K562 (cell line): Measurements from ENCODE around the gene FADS1. TPM values are rescaled to one million over a fixed set of nuclear protein-coding genes. Genes with fewer than 3 reads are reported as not detected.

Experiments
- CTBP1 ChIP-seq: fragments of 450-650 bp; IDR thresholded peaks from 2 replicates; pipeline ENCODE4 v1.6.1; 2016; ENCODE audit warnings: borderline replicate concordance
- IRF2 ChIP-seq: sonication (generic); formaldehyde crosslinking; IDR thresholded peaks from 2 replicates; pipeline ENCODE4 v1.8.1; 2022; ENCODE audit warnings: mild to moderate bottlenecking, missing genetic modification reagents
- NFYB ChIP-seq: IDR thresholded peaks from 2 replicates; pipeline ENCODE4 v1.6.1; 2011; ENCODE audit warnings: mild to moderate bottlenecking, moderate library complexity; ENCODE audit not compliant: insufficient read length; ENCODE audit errors: extremely low read depth
- OTX1 ChIP-seq: fragments of 450-650 bp; formaldehyde crosslinking; IDR thresholded peaks from 2 replicates; pipeline ENCODE4 v1.4.0; 2022; ENCODE audit warnings: mild to moderate bottlenecking
- PATZ1 ChIP-seq: fragments of 250-450 bp; sonication (Bioruptor Pico); IDR thresholded peaks from 2 replicates; pipeline ENCODE4 v1.5.0; 2020; ENCODE audit warnings: mild to moderate bottlenecking, borderline replicate concordance
- RBM25 ChIP-seq: fragments of 200-400 bp; formaldehyde crosslinking; IDR thresholded peaks from 2 replicates; pipeline ENCODE4 v1.6.1; 2018; ENCODE audit warnings: low read length, low read depth, moderate library complexity; ENCODE audit not compliant: severe bottlenecking
- ZNF584 ChIP-seq: fragments of 200-800 bp; sonication (Bioruptor generic); IDR thresholded peaks from 2 replicates; pipeline ENCODE4 v1.6.1; 2016; ENCODE audit warnings: low read depth, mild to moderate bottlenecking, missing genetic modification characterization, missing compliant biosample characterization
- ZSCAN29 ChIP-seq: fragments of 450-650 bp; IDR thresholded peaks from 2 replicates; pipeline ENCODE4 v1.6.1; 2017
- polyA plus RNA-seq, 8 experiments: library from polyadenylated mRNA; depleted of rRNA in 4 of 8; stranded (reverse) in 5 of 8; unstranded in 3 of 8; fragments of >200 nt; fragmentation: Nextera tagmentation in 2 of 8; fragmentation: Illumina TruSeq in 1 of 8; extraction: Ambion mirVana in 2 of 8; extraction: Trizol in 1 of 8; gene quantifications; 2 replicates each; pipeline versions ENCODE4 v1.2.1 to v1.2.3, GENCODE V29; 2011 to 2014; ENCODE audit warnings: inconsistent platforms in 1 of 8, missing spikeins in 1 of 8
- total RNA-seq, 7 experiments: library from RNA; depleted of rRNA in 6 of 7; stranded (reverse); fragments of >200 nt in 6 of 7; fragmentation: Illumina TruSeq in 2 of 7; extraction: Trizol in 2 of 7; gene quantifications; 2 replicates each; pipeline versions ENCODE4 v1.2.1 to v1.2.3, GENCODE V29; 2011 to 2021; ENCODE audit warnings: low replicate concordance in 1 of 7

Gene FADS1
- total and polyA plus RNA-seq, 9 of the 15 experiments (the other 6 are each of a cell fraction or from before 2014, with no cell fraction given), result 110 to 864 (median 364) TPM

GRCh38 chr11:61814247-61814957 lies 2.4 kb downstream of the FADS1 start (continued):
- TF ChIP-seq IRF2 (CRISPR knock-in tag) (no peak), RBM25 (peak; percentile 36), PATZ1 (CRISPR knock-in tag) (no peak), OTX1 (CRISPR knock-in tag) (peak; percentile 79; the same call in 1 of the 2 replicates), NFYB (peak; percentile 94), ZSCAN29 (no peak), CTBP1 (no peak), ZNF584 (0 out of 2 replicates have a peak, but pooled peaks have one; percentile 36)
